HG03469 (cell line): ENCODE measurements around the gene PCAT7.

ENCODE experiments used
- ATAC-seq: cut with Tn5 transposase; IDR thresholded peaks from one replicate; pipeline ENCODE4 v1.9.1; 2021; ENCODE audit warnings: mild to moderate bottlenecking, moderate library complexity, moderate number of reproducible peaks; ENCODE audit not compliant: unreplicated experiment

The PCAT7 gene

GRCh38 chr9:94600715-94601114, 45.8 kb downstream of the PCAT7 start:
- ATAC-seq = no peak

GRCh38 chr9:94602666-94603065, 47.8 kb downstream of the PCAT7 start:
- no peak for ATAC-seq

GRCh38 chr9:94603259-94604160, 48.6 kb downstream of the PCAT7 start:
- ATAC-seq = peak; percentile 56

- ATAC-seq = no peak
Observed at GRCh38 chr9:94606646-94607422, 52.0 kb downstream of the PCAT7 start.

GRCh38 chr9:94607423-94607691, 52.5 kb downstream of the PCAT7 start:
- ATAC-seq = no peak

- no peak for ATAC-seq
Observed at GRCh38 chr9:94610181-94610606, 55.3 kb downstream of the PCAT7 start.

- no peak for ATAC-seq
Observed at GRCh38 chr9:94611638-94612068, 56.8 kb downstream of the PCAT7 start.

GRCh38 chr9:94612071-94612470, 57.2 kb downstream of the PCAT7 start:
- ATAC-seq = no peak

GRCh38 chr9:94613003-94613402, 58.1 kb downstream of the PCAT7 start:
- ATAC-seq = no peak

GRCh38 chr9:94619026-94619425, 64.1 kb downstream of the PCAT7 start:
- ATAC-seq = no peak
